Measurements from ENCODE around the gene ZFX.

ZFX gene

GRCh38 chrX:24203072-24203808 lies 53.7 kb downstream of the ZFX start:
- DNase-seq: no peak

GRCh38 chrX:24204331-24204730 lies 54.8 kb downstream of the ZFX start:
- DNase-seq: no peak

GRCh38 chrX:24204958-24205357 lies 55.4 kb downstream of the ZFX start:
- DNase-seq: no peak

GRCh38 chrX:24207826-24208225 lies 58.3 kb downstream of the ZFX start:
- no peak for DNase-seq

- no peak for DNase-seq
These were observed 59.1 kb downstream of the ZFX start for GRCh38 chrX:24208496-24209240.

GRCh38 chrX:24210190-24210589 lies 60.7 kb downstream of the ZFX start:
- no peak for DNase-seq

- no peak for DNase-seq
These were observed 65.0 kb downstream of the ZFX start for GRCh38 chrX:24214568-24214967.

- no peak for DNase-seq
These were observed 65.7 kb downstream of the ZFX start for GRCh38 chrX:24215272-24215671.

GRCh38 chrX:24216037-24216436 lies 66.5 kb downstream of the ZFX start:
- DNase-seq: no peak

GRCh38 chrX:24216827-24217226 lies 67.3 kb downstream of the ZFX start:
- DNase-seq: no peak

GRCh38 chrX:24219320-24219719 lies 69.8 kb downstream of the ZFX start:
- no peak for DNase-seq

- DNase-seq: no peak
These were observed 72.3 kb downstream of the ZFX start for GRCh38 chrX:24221872-24222271.

- no peak for DNase-seq
These were observed 75.7 kb downstream of the ZFX start for GRCh38 chrX:24225265-24225664.

- no peak for DNase-seq
These were observed 76.6 kb downstream of the ZFX start for GRCh38 chrX:24226176-24226575.

- DNase-seq: no peak
These were observed 79.1 kb downstream of the ZFX start for GRCh38 chrX:24228596-24228995.

GRCh38 chrX:24229400-24229879 lies 79.9 kb downstream of the ZFX start:
- DNase-seq: no peak

- DNase-seq: no peak
These were observed 80.4 kb downstream of the ZFX start for GRCh38 chrX:24229976-24230375.

GRCh38 chrX:24231131-24231540 lies 81.6 kb downstream of the ZFX start:
- DNase-seq: no peak

- no peak for DNase-seq
These were observed 82.2 kb downstream of the ZFX start for GRCh38 chrX:24231641-24232179.

- DNase-seq: no peak
These were observed 83.3 kb downstream of the ZFX start for GRCh38 chrX:24232796-24233195.

GRCh38 chrX:24235084-24235710 lies 85.7 kb downstream of the ZFX start:
- no peak for DNase-seq

GRCh38 chrX:24241822-24242648 lies 92.5 kb downstream of the ZFX start:
- peak; percentile 18 for DNase-seq

Measured in 8988T (cell line).